ENCODE data around the gene CD1C. TPM values are rescaled to one million over a fixed set of nuclear protein-coding genes. Genes with fewer than 3 reads are reported as not detected.

Gene CD1C
- total and polyA plus RNA-seq, 2 of the 8 experiments (the other 6 are each of a cell fraction or from before 2014, with no cell fraction given), result 0.06 to 0.35 TPM

GRCh38 chr1:158257888-158258287 is 31.8 kb upstream of the CD1C start:
- no peak overlapping the region for H2BK20ac ChIP-seq (ENCODE audit: low read length)
- CTCF ChIA-PET (ENCODE audit: partially characterized antibody), result no interaction called here
- FAIRE-seq, result no peak
- no peak for TF ChIP-seq CHD7 (IDR thresholded peaks at IDR 0.05; ENCODE audit: insufficient replicate concordance, low read length)

More at GRCh38 chr1:158257888-158258287, 31.8 kb upstream of the CD1C start:
- Histone ChIP-seq H2AK5ac (ENCODE audit: low read depth, low read length) (no peak overlapping the region), H3K27ac (ENCODE audit: low read depth, low read length) (no peak overlapping the region), H3K4me2 (ENCODE audit: insufficient read depth in 1 of 2, low read depth in 2 of 2, low read length in 2 of 2) (no peak overlapping the region), H3K4ac (replicated peaks; ENCODE audit: insufficient read length, low read depth, low read length) (no peak overlapping the region), H4K20me1 (replicated peaks in 1 of 2; ENCODE audit: control insufficient read depth in 1 of 2, insufficient read depth in 2 of 2, low read length in 2 of 2) (no peaks in the 10 kb centered on the region), H3K79me2 (ENCODE audit: control insufficient read depth in 1 of 2, insufficient read depth in 2 of 2, low read length in 2 of 2) (no peaks in the 10 kb centered on the region), H2BK15ac (ENCODE audit: low read length) (no peak overlapping the region), H3K9ac (replicated peaks in 1 of 4; ENCODE audit: extremely low read depth in 1 of 4, low read depth in 3 of 4, low read length in 3 of 4) (no peak overlapping the region), H4K91ac (replicated peaks; ENCODE audit: insufficient read length, low read length) (no peak overlapping the region), H3K36me3 (ENCODE audit: control insufficient read depth in 2 of 4, insufficient read depth in 4 of 4, low read length in 3 of 4) (no peaks in the 10 kb centered on the region), H2BK120ac (replicated peaks; ENCODE audit: low read depth, low read length) (no peak overlapping the region), H3K56ac (replicated peaks; ENCODE audit: insufficient read length, low read depth, low read length) (no peak overlapping the region), H3K23me2 (ENCODE audit: low read depth, low read length) (no peaks in the 10 kb centered on the region), H3K23ac (ENCODE audit: insufficient read length) (no peak overlapping the region), H4K8ac (ENCODE audit: extremely low read depth, insufficient read depth, low read length) (no peak overlapping the region), H3K18ac (ENCODE audit: extremely low read depth, low read length) (no peak overlapping the region), H4K5ac (ENCODE audit: insufficient read length, low read depth, low read length) (no peak overlapping the region), H3K27me3 (replicated peaks in 1 of 4; ENCODE audit: control insufficient read depth in 3 of 4, extremely low read depth in 1 of 4, insufficient read depth in 3 of 4, low read length in 3 of 4) (no peaks in the 10 kb centered on the region), H3K9me3 (ENCODE audit: insufficient read depth in 2 of 2, low read depth in 1 of 2, low read length in 1 of 2) (no peaks in the 10 kb centered on the region), H2BK5ac (ENCODE audit: low read depth, low read length) (no peak overlapping the region), H2BK12ac (ENCODE audit: low read depth, low read length) (no peak overlapping the region), H2AFZ (ENCODE audit: low read length) (no peak overlapping the region), H3K14ac (ENCODE audit: insufficient read length) (no peak overlapping the region), H3K4me1 (replicated peaks in 1 of 4; ENCODE audit: control insufficient read depth in 3 of 4, insufficient read depth in 4 of 4, low read length in 3 of 4) (no peaks in the 10 kb centered on the region), H3K79me1 (ENCODE audit: low read depth, low read length) (no peaks in the 10 kb centered on the region), H3K4me3 (ENCODE audit: extremely low read depth in 1 of 4, insufficient read depth in 2 of 4, low read depth in 3 of 4, low read length in 4 of 4) (no peak overlapping the region)
- WGBS, 2 experiments (ENCODE audit: extremely low coverage in 1 of 2, insufficient coverage in 1 of 2, insufficient read length in 1 of 2, insufficient replicate concordance in 2 of 2, low coverage in 1 of 2, low lambda C conversion rate in 2 of 2, missing lambda C conversion rate in 1 of 2), result 83% methylated on average over 2 of the region's 2 CpGs; no CpG with 5 or more reads in 1 of the 2 experiments
- DNase-seq (ENCODE audit: low read depth in 1 of 2, low spot score in 2 of 2), result no peak
- POLR2A ChIA-PET (ENCODE audit: partially characterized antibody), result no interaction called here
